Globus pallidus (tissue), 1 donor: ENCODE measurements around the gene BPIFB4.
"Not testable (repeated sequence)": the region's sequence is repeated elsewhere in the genome, so short reads cannot be mapped to it uniquely, and the experiment has no call there.

Source experiments
- DNase-seq: peaks from one replicate; pipeline ENCODE4 v3.0.0-alpha.2; 2015; ENCODE audit warnings: low spot score

The BPIFB4 gene

GRCh38 chr20:33086052-33086722 lies 6.7 kb downstream of the BPIFB4 start:
- DNase-seq = no peak

GRCh38 chr20:33091147-33091546 lies 11.7 kb downstream of the BPIFB4 start:
- no peak for DNase-seq

GRCh38 chr20:33091693-33092092 lies 12.2 kb downstream of the BPIFB4 start:
- DNase-seq = no peak

GRCh38 chr20:33092361-33092760 lies 12.9 kb downstream of the BPIFB4 start:
- no peak for DNase-seq

GRCh38 chr20:33093074-33093473 lies 13.6 kb downstream of the BPIFB4 start:
- no peak for DNase-seq

- no peak for DNase-seq
Measured at GRCh38 chr20:33093582-33093981, 14.1 kb downstream of the BPIFB4 start.

- no peak for DNase-seq
Measured at GRCh38 chr20:33095249-33095648, 15.8 kb downstream of the BPIFB4 start.

GRCh38 chr20:33095902-33096584 lies 16.6 kb downstream of the BPIFB4 start:
- DNase-seq = peak; percentile 75

- no peak for DNase-seq
Measured at GRCh38 chr20:33097001-33097400, 17.6 kb downstream of the BPIFB4 start.

GRCh38 chr20:33099843-33100538 lies 20.5 kb downstream of the BPIFB4 start:
- DNase-seq = no peak

GRCh38 chr20:33103556-33103955 lies 24.1 kb downstream of the BPIFB4 start:
- no peak for DNase-seq

- no peak for DNase-seq
Measured at GRCh38 chr20:33104336-33104735, 24.9 kb downstream of the BPIFB4 start.

GRCh38 chr20:33105316-33105924 lies 26.0 kb downstream of the BPIFB4 start:
- DNase-seq = no peak

- DNase-seq = not testable (repeated sequence)
Measured at GRCh38 chr20:33106058-33106620, 26.7 kb downstream of the BPIFB4 start.

GRCh38 chr20:33108661-33109060 lies 29.2 kb downstream of the BPIFB4 start:
- no peak for DNase-seq

- no peak for DNase-seq
Measured at GRCh38 chr20:33110147-33110825, 30.8 kb downstream of the BPIFB4 start.

- no peak for DNase-seq
Measured at GRCh38 chr20:33111306-33111705, 31.9 kb downstream of the BPIFB4 start.

- DNase-seq = no peak
Measured at GRCh38 chr20:33112547-33113386, 33.3 kb downstream of the BPIFB4 start.

- no peak for DNase-seq
Measured at GRCh38 chr20:33113387-33113908, 34.0 kb downstream of the BPIFB4 start.

- DNase-seq = not testable (repeated sequence)
Measured at GRCh38 chr20:33115501-33115900, 36.1 kb downstream of the BPIFB4 start.
